IPS DF 6.9 (cell line): ENCODE results near the gene CCDC57.
"Not testable (repeated sequence)": the region's sequence is repeated elsewhere in the genome, so short reads cannot be mapped to it uniquely, and the experiment has no call there.

Experiments used
- DNase-seq: peaks from one replicate; pipeline ENCODE4 v3.0.0-alpha.2; 2013; ENCODE audit warnings: low read depth, low spot score
- H3K27ac ChIP-seq: one replicate; pipeline ENCODE4 v1.5.1; 2013; ENCODE audit warnings: low read length, control low read depth
- H3K27me3 ChIP-seq: 2 replicates; pipeline ENCODE4 v1.6.1; 2013; ENCODE audit warnings: mild to moderate bottlenecking, low read length; ENCODE audit not compliant: control insufficient read depth, insufficient read depth
- H3K36me3 ChIP-seq: 2 replicates; pipeline ENCODE4 v1.6.1; 2013; ENCODE audit warnings: low read length; ENCODE audit not compliant: control insufficient read depth, insufficient read depth
- H3K4me1 ChIP-seq: 2 replicates; pipeline ENCODE4 v1.6.1; 2013; ENCODE audit warnings: low read length; ENCODE audit not compliant: control insufficient read depth, insufficient read depth
- H3K4me3 ChIP-seq: 2 replicates; pipeline ENCODE4 v1.5.1; 2013; ENCODE audit warnings: mild to moderate bottlenecking, low read length
- H3K9me3 ChIP-seq: 2 replicates; pipeline ENCODE4 v1.6.1; 2013; ENCODE audit warnings: low read length, inconsistent platforms; ENCODE audit not compliant: control insufficient read depth, insufficient read depth
- WGBS: extraction: QIAGEN DNeasy Blood & Tissue Kit; methylation state at CpG from one replicate; pipeline ENCODE4 v1.1.7; 2013; ENCODE audit warnings: mixed read lengths, missing lambda C conversion rate; ENCODE audit not compliant: insufficient read length, insufficient coverage; 5-methylcytosine and 5-hydroxymethylcytosine counted together

The CCDC57 gene

DNA sequence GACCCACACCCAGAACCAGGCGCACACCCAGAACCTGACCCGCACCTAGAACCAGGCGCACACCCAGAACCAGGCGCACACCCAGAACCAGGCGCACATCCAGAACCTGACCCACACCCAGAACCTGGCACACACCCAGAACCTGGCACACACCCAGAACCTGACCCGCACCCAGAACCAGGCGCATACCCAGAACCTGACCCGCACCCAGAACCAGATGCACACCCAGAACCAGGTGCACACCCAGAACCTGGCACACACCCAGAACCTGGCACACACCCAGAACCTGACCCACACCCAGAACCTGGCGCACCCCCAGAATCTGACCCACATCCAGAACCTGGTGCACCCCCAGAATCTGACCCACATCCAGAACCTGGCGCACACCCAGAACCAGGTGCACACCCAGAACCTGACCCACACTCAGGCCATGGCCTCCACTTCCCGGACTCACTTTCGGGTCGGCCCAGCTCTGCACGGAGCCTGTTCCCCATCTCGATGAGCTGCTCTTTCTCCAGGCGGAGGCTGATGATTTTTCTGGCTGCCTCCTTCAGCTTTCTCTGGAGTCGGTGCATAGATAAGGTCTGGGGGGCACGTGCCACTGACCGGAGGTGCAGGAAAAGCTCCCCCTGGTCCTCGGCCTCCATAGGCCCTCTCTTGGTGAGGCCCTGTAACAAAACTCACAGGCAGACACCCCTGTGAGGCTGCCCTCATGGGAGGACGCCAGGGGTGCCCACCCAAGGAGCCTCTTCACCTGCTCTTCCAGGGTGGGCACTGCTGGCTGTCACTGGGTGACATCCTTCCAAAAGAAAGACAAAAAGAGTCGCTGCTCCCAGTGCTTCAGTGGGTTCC is 61.3 kb downstream of the CCDC57 start:
- no peaks in the 10 kb centered on the region; the same call in 1 of the 2 replicates for H3K36me3 ChIP-seq
- no peaks in the 10 kb centered on the region for H3K27me3 ChIP-seq
- no CpG with 5 or more reads among the region's 22 CpGs for WGBS
- H3K27ac ChIP-seq: no peak overlapping the region
- no peak overlapping the region for H3K4me3 ChIP-seq
- no peaks in the 10 kb centered on the region for H3K9me3 ChIP-seq
- no peaks in the 10 kb centered on the region for H3K4me1 ChIP-seq
- no peak for DNase-seq

DNA sequence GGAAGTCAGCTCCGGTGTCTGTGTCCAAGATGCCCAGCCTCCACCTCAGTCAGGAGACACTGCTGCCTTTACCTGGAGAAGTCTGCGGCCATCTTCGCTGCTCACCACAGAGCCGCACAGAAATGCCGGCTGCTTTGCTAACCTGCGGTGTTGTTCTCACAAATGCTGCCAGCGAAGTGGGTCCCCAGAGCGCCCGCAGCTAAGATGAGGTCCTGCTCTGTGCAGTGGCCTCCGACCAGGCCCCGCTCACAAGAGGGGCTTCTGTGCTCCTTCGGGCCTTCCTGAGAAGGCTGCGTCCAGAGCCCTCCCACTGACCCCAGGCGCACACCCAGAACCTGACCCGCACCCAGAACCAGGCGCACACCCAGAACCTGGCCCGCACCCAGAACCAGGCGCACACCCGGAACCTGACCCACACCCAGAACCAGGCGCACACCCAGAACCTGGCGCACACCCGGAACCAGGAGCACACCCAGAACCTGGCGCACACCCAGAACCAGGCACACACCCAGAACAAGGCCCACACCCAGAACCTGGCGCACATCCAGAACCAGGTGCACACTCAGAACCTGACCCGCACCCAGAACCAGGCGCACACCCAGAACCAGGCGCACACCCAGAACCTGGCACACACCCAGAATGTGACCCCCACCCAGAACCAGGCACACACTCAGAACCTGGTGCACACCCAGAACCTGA is 63.1 kb downstream of the CCDC57 start:
- Histone ChIP-seq H3K27me3 (no peaks in the 10 kb centered on the region), H3K9me3 (no peaks in the 10 kb centered on the region), H3K4me1 (no peaks in the 10 kb centered on the region), H3K4me3 (no peak overlapping the region), H3K36me3 (no peaks in the 10 kb centered on the region; the same call in 1 of the 2 replicates), H3K27ac (no peak overlapping the region)
- no CpG with 5 or more reads among the region's 27 CpGs for WGBS
- DNase-seq: no peak

DNA sequence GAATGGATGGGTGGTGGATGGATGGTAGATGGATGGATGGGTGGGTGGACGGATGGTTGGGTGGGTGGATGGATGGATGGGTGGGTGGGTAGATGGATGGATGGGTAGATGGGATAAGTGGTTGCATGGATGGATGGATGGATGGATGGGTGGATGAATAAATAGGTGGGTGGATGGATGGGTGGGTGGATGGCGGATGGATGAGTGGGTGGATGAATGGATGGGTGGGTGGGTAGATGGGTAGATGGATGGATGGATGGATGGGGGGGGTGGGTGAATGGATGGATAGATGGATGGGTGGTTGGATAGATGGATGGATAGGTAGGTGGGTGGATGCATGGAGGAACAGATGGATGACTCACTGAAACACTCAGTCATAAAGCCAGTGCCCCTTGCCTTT is 63.6 kb downstream of the CCDC57 start:
- no CpG with 5 or more reads among the region's 2 CpGs for WGBS
- no peak for DNase-seq
- H3K4me1 ChIP-seq: no peaks in the 10 kb centered on the region
- H3K36me3 ChIP-seq: no peaks in the 10 kb centered on the region; the same call in 1 of the 2 replicates
- no peak overlapping the region for H3K27ac ChIP-seq
- H3K9me3 ChIP-seq: no peaks in the 10 kb centered on the region
- H3K27me3 ChIP-seq: no peaks in the 10 kb centered on the region
- H3K4me3 ChIP-seq: no peak overlapping the region

DNA sequence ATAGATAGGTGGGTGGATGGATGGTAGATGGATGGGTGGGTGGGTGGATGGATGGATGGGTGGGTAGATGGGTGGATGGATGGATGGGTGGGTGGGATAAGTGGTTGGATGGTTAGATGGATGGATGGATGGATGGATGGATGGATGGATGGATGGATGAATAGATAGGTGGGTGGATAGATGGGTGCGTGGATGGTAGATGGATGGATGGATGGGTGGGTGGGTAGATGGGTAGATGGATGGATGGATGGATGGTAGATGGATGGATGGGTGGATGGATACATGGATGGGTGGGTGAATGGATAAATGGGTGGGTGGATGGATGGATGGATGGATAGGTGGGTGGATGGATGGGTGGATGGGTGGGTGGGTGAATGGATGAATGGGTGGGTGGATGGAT is 64.6 kb downstream of the CCDC57 start:
- Histone ChIP-seq H3K27ac (no peak overlapping the region), H3K27me3 (no peaks in the 10 kb centered on the region), H3K36me3 (no peaks in the 10 kb centered on the region; the same call in 1 of the 2 replicates), H3K9me3 (no peaks in the 10 kb centered on the region), H3K4me1 (no peaks in the 10 kb centered on the region), H3K4me3 (no peak overlapping the region)
- no peak for DNase-seq
- 100% methylated on average over 1 of the region's 1 CpG for WGBS

DNA sequence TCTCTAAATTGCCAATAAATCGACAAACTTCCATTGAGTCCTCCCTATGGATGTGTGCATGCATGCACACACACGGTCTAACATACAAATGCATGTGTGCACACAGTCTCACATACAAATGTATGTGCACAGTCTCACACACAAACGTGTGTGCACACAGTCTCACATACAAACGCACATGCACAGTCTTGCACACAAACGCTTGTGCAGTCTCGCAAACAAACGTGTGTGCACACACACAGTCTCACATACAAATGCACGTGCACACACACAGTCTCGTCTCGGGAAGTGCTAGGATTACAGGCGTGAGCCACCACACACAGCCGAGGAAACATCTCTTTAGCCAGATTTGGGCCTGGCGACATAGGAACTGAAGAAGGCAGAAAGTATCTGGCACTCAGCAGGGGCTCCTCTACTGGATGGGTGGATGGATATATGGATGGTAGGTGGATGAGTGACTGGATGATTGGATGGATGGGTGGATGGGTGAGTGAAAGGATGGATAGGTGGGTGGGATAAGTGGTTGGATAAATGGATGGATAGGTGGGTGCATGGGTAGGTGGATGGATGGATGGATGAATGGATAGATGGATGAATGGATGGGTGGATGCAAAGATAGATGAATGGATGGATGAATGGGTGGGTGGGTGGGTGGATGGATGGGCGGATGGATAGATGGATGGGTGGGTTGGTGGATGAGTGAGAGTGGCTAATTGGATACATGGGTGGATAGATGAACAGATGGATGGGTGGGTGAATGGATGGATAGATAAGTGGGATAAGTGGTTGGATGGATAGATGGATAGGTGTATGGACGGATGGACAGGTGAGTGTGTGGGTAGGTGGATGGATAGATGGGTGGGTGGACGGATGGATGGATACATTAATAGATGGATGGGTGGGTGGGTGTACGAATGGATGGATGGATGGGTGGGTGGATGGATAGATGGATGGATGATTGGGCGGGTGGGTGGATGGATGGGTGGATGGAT is 65.7 kb downstream of the CCDC57 start:
- no peak for DNase-seq
- no peak overlapping the region for H3K4me3 ChIP-seq
- H3K4me1 ChIP-seq: no peaks in the 10 kb centered on the region
- WGBS: 100% methylated on average over 3 of the region's 18 CpGs
- H3K27me3 ChIP-seq: no peaks in the 10 kb centered on the region
- no peak overlapping the region for H3K27ac ChIP-seq
- H3K36me3 ChIP-seq: no peaks in the 10 kb centered on the region
- no peaks in the 10 kb centered on the region for H3K9me3 ChIP-seq

DNA sequence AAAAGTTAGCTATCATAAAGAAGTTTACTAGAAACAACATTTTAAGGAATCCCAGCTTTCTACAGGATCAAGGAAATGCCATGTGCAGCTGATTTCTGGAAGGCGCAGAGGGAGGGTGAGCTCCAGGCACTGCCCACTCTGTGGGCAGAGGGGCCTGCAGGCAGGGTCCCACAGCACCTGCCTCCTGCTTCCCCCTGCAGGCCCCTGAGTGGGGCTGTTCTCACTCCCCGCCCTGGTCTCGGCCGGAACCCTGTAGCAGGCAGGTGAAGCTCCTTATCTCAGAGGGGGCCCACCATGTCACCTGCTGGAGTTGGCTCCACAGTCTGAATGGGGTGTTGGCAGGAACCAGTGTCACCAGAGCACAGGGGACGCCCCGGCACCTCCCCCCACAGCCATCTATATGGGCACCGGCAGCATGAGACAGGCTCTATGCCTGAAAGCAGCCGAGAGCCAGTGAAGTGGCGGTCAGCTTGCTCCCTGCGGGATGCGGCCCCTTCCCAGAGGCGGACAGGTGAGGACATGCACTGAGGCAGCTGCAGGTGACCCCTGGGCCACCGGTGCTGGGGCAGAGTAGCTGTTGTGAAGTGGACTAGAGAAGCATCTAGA is 67.0 kb downstream of the CCDC57 start:
- Histone ChIP-seq H3K36me3 (no peaks in the 10 kb centered on the region), H3K4me3 (no peak overlapping the region), H3K27me3 (no peaks in the 10 kb centered on the region), H3K9me3 (no peaks in the 10 kb centered on the region), H3K27ac (no peak overlapping the region), H3K4me1 (no peaks in the 10 kb centered on the region)
- WGBS: no CpG with 5 or more reads among the region's 13 CpGs
- no peak for DNase-seq

DNA sequence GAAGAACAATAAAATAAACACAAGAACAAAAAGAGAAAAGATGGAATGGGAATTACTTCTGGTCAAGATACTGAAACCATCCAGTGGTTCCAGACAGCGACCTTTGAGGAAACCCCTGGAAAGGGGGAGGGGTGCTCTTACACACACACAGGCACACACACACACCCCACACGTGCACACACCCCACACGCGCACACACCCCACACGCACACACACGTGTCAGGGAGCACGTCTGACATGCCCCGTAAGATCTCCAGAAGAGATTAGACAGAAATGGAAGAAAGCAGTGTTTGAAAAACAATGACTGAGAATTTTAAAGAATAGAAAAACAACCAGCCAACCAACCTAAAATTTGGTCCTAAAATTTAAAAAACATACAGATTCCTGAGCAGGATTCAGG is 69.3 kb downstream of the CCDC57 start:
- no CpG with 5 or more reads among the region's 8 CpGs for WGBS
- Histone ChIP-seq H3K9me3 (no peaks in the 10 kb centered on the region), H3K4me1 (no peaks in the 10 kb centered on the region), H3K27ac (no peak overlapping the region), H3K4me3 (no peak overlapping the region), H3K27me3 (no peaks in the 10 kb centered on the region), H3K36me3 (no peaks in the 10 kb centered on the region)
- DNase-seq: no peak

DNA sequence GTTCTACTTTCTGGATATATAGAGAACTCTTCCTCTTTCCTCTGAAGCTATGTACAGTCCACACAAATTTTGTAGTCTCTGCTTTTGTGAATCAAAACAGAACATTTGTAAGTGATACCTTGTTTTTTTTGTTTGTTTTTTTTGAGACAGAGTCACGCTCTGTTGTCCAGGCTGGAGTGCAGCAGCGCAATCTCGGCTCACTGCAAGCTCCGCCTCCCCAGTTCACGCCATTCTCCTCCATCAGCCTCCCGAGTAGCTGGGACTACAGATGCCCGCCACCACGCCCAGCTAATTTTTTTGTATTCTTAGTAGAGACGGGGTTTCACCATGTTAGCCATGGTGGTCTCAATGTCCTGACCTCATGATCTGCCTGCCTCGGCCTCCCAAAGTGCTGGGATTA is 72.7 kb downstream of the CCDC57 start:
- not testable (repeated sequence) for H3K4me3 ChIP-seq

DNA sequence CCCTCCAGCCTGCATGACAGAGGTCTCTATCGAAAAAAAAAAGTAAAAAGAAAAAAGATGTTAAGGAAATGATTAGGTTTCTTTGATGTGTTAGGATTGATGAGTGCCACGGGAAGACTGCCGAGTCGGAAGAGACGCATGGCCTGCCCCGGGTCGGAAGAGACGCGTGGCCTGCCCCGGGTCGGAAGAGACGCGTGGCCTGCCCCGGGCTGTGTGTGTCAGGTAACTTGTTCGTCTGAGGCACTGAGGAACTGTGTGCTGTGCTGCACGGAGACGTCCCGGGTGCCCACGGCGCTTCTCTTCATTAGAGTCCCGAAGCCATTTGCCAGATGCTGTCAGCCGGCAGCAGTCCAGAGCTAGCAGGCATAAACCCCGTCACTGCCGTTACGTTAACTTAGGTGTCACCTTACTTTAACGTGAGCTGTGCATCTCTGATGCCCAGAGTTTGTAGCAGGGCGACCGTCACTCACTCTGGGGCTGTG is 74.1 kb downstream of the CCDC57 start:
- no peaks in the 10 kb centered on the region for H3K27me3 ChIP-seq

More for the DNA sequence above, 72.7 kb downstream of the CCDC57 start:
- not testable (repeated sequence) for DNase-seq, H3K9me3 ChIP-seq, H3K36me3 ChIP-seq, H3K4me1 ChIP-seq, H3K27me3 ChIP-seq, H3K27ac ChIP-seq
- no CpG with 5 or more reads among the region's 10 CpGs for WGBS

More for the DNA sequence above, 74.1 kb downstream of the CCDC57 start:
- H3K36me3 ChIP-seq: no peaks in the 10 kb centered on the region
- H3K27ac ChIP-seq: no peak overlapping the region
- WGBS: 100% methylated on average over 1 of the region's 28 CpGs
- no peaks in the 10 kb centered on the region for H3K9me3 ChIP-seq
- H3K4me3 ChIP-seq: no peak overlapping the region
- DNase-seq: no peak
- no peaks in the 10 kb centered on the region for H3K4me1 ChIP-seq
